HG02852 (cell line): ENCODE data around the gene SLAIN2.

Source experiments
- ATAC-seq: cut with Tn5 transposase; IDR thresholded peaks from one replicate; pipeline ENCODE4 v1.9.1; 2021; ENCODE audit warnings: mild to moderate bottlenecking, moderate library complexity; ENCODE audit not compliant: unreplicated experiment

Gene SLAIN2

GRCh38 chr4:48369248-48369647 lies 27.9 kb downstream of the SLAIN2 start:
- ATAC-seq, result no peak

GRCh38 chr4:48369771-48370170 lies 28.4 kb downstream of the SLAIN2 start:
- ATAC-seq, result no peak

GRCh38 chr4:48370260-48371134 lies 29.2 kb downstream of the SLAIN2 start:
- peak; percentile 48 for ATAC-seq

GRCh38 chr4:48372272-48372671 lies 30.9 kb downstream of the SLAIN2 start:
- no peak for ATAC-seq

GRCh38 chr4:48375651-48376304 lies 34.4 kb downstream of the SLAIN2 start:
- no peak for ATAC-seq

- no peak for ATAC-seq
Measured at GRCh38 chr4:48379587-48380180, 38.4 kb downstream of the SLAIN2 start.

- ATAC-seq, result no peak
Measured at GRCh38 chr4:48380583-48381167, 39.3 kb downstream of the SLAIN2 start.

GRCh38 chr4:48388525-48389154 lies 47.3 kb downstream of the SLAIN2 start:
- no peak for ATAC-seq

- ATAC-seq, result no peak
Measured at GRCh38 chr4:48396043-48396442, 54.7 kb downstream of the SLAIN2 start.

- no peak for ATAC-seq
Measured at GRCh38 chr4:48400416-48400815, 59.1 kb downstream of the SLAIN2 start.

GRCh38 chr4:48403358-48403757 lies 62.0 kb downstream of the SLAIN2 start:
- ATAC-seq, result no peak

- no peak for ATAC-seq
Measured at GRCh38 chr4:48403779-48404178, 62.5 kb downstream of the SLAIN2 start.

- no peak for ATAC-seq
Measured at GRCh38 chr4:48405924-48406323, 64.6 kb downstream of the SLAIN2 start.

- ATAC-seq, result no peak
Measured at GRCh38 chr4:48409203-48409602, 67.9 kb downstream of the SLAIN2 start.

GRCh38 chr4:48410812-48411211 lies 69.5 kb downstream of the SLAIN2 start:
- no peak for ATAC-seq

GRCh38 chr4:48420144-48420543 lies 78.8 kb downstream of the SLAIN2 start:
- ATAC-seq, result no peak

- no peak for ATAC-seq
Measured at GRCh38 chr4:48421101-48421500, 79.8 kb downstream of the SLAIN2 start.

GRCh38 chr4:48428926-48429325 lies 87.6 kb downstream of the SLAIN2 start:
- ATAC-seq, result no peak

- no peak for ATAC-seq
Measured at GRCh38 chr4:48429709-48430474, 88.6 kb downstream of the SLAIN2 start.

- no peak for ATAC-seq
Measured at GRCh38 chr4:48431401-48431800, 90.1 kb downstream of the SLAIN2 start.
